ENCODE data around the gene MOB1A. TPM values are rescaled to one million over a fixed set of nuclear protein-coding genes. Genes with fewer than 3 reads are reported as not detected.

MOB1A gene
- total RNA-seq, 1 experiment from 2014 or later, result 88.2 TPM

DNA sequence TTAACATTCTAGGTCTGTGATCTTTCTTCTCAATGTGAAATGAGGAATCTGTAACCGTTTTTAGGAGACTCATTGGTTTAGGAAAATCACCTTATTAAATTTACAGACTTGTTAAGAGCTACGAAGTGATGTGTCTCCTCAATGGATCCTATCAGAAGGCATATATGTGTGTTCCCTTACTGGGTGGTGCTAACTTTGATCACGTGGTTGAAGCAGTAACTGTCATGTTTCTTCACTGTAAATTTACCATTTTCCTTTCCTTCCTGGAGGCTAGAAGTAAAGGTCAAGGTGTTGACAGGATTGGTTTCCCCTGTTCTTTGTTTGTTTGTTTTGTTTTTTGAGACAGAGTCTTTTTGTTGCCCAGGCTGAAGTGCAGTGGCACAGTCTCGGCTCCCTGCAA lies 18.4 kb upstream of the MOB1A start (continued):
- TF ChIP-seq, protein P1, sequence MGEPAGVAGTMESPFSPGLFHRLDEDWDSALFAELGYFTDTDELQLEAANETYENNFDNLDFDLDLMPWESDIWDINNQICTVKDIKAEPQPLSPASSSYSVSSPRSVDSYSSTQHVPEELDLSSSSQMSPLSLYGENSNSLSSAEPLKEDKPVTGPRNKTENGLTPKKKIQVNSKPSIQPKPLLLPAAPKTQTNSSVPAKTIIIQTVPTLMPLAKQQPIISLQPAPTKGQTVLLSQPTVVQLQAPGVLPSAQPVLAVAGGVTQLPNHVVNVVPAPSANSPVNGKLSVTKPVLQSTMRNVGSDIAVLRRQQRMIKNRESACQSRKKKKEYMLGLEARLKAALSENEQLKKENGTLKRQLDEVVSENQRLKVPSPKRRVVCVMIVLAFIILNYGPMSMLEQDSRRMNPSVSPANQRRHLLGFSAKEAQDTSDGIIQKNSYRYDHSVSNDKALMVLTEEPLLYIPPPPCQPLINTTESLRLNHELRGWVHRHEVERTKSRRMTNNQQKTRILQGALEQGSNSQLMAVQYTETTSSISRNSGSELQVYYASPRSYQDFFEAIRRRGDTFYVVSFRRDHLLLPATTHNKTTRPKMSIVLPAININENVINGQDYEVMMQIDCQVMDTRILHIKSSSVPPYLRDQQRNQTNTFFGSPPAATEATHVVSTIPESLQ (CRISPR knock-in tag; IDR thresholded peaks at IDR 0.05), result no peak
- TF ChIP-seq TEAD1 (CRISPR knock-in tag; IDR thresholded peaks at IDR 0.05) (no peak), KAT7 (CRISPR knock-in tag; IDR thresholded peaks at IDR 0.05; ENCODE audit: borderline replicate concordance) (no peak), JUN (CRISPR knock-in tag; IDR thresholded peaks at IDR 0.05) (no peak), ZNF396 (CRISPR knock-in tag; IDR thresholded peaks at IDR 0.05; ENCODE audit: borderline replicate concordance) (no peak), SP1 (CRISPR knock-in tag; conservative IDR thresholded peaks at IDR 0.05) (no peak), TEAD4 (CRISPR knock-in tag; IDR thresholded peaks at IDR 0.05) (no peak), ZNF317 (CRISPR knock-in tag; IDR thresholded peaks at IDR 0.05; ENCODE audit: borderline replicate concordance, low read depth) (no peak), ZNF232 (CRISPR knock-in tag; IDR thresholded peaks at IDR 0.05) (no peak)
- TF ChIP-seq, protein P2, sequence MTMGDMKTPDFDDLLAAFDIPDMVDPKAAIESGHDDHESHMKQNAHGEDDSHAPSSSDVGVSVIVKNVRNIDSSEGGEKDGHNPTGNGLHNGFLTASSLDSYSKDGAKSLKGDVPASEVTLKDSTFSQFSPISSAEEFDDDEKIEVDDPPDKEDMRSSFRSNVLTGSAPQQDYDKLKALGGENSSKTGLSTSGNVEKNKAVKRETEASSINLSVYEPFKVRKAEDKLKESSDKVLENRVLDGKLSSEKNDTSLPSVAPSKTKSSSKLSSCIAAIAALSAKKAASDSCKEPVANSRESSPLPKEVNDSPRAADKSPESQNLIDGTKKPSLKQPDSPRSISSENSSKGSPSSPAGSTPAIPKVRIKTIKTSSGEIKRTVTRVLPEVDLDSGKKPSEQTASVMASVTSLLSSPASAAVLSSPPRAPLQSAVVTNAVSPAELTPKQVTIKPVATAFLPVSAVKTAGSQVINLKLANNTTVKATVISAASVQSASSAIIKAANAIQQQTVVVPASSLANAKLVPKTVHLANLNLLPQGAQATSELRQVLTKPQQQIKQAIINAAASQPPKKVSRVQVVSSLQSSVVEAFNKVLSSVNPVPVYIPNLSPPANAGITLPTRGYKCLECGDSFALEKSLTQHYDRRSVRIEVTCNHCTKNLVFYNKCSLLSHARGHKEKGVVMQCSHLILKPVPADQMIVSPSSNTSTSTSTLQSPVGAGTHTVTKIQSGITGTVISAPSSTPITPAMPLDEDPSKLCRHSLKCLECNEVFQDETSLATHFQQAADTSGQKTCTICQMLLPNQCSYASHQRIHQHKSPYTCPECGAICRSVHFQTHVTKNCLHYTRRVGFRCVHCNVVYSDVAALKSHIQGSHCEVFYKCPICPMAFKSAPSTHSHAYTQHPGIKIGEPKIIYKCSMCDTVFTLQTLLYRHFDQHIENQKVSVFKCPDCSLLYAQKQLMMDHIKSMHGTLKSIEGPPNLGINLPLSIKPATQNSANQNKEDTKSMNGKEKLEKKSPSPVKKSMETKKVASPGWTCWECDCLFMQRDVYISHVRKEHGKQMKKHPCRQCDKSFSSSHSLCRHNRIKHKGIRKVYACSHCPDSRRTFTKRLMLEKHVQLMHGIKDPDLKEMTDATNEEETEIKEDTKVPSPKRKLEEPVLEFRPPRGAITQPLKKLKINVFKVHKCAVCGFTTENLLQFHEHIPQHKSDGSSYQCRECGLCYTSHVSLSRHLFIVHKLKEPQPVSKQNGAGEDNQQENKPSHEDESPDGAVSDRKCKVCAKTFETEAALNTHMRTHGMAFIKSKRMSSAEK (CRISPR knock-in tag; IDR thresholded peaks at IDR 0.05; ENCODE audit: borderline replicate concordance), result no peak
- TF ChIP-seq, protein P3, sequence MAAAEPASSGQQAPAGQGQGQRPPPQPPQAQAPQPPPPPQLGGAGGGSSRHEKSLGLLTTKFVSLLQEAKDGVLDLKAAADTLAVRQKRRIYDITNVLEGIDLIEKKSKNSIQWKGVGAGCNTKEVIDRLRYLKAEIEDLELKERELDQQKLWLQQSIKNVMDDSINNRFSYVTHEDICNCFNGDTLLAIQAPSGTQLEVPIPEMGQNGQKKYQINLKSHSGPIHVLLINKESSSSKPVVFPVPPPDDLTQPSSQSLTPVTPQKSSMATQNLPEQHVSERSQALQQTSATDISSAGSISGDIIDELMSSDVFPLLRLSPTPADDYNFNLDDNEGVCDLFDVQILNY (CRISPR knock-in tag; IDR thresholded peaks at IDR 0.05), result no peak

DNA sequence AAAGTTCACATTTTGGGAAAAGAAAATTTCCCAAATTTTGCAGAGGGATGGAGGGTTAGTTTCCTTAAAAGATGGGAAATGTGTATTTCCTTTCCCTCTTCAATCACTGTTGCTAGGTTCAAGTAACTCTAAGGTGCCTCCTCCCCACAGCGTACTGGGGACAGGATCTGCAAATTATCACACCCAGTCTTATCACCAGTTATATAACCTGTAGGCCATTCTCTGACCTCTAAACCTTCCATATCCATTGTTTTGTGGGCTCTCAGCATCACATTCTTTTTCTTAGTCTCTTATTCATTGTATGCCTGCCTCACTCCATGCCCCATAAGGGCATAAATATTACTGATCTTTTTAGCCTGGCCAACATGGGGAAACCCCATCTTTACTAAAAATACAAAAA lies 16.1 kb upstream of the MOB1A start:
- peaks cover 7% of the 10 kb centered on the region for H3K36me3 Mint-ChIP-seq
- ATAC-seq, result no peak
- DNase-seq (ENCODE audit: low spot score), result no peak
- H3K4me1 Mint-ChIP-seq, result peaks cover 22% of the 10 kb centered on the region
- peaks cover 6% of the 10 kb centered on the region; the same call in 1 of the 2 replicates for H3K9me3 Mint-ChIP-seq
- TF ChIP-seq RORB (CRISPR knock-in tag; IDR thresholded peaks at IDR 0.05) (no peak), TP53 (CRISPR knock-in tag; IDR thresholded peaks at IDR 0.05) (no peak), SMAD3 (CRISPR knock-in tag; IDR thresholded peaks at IDR 0.05; ENCODE audit: borderline replicate concordance) (no peak), GRHL2 (CRISPR knock-in tag; IDR thresholded peaks at IDR 0.05; ENCODE audit: insufficient replicate concordance, severe bottlenecking) (no peak), ZNF416 (CRISPR knock-in tag; IDR thresholded peaks at IDR 0.05) (no peak), ETV6 (CRISPR knock-in tag; IDR thresholded peaks at IDR 0.05) (no peak), NR1H2 (CRISPR knock-in tag; IDR thresholded peaks at IDR 0.05) (no peak), ESRRA (CRISPR knock-in tag; IDR thresholded peaks at IDR 0.05; ENCODE audit: borderline replicate concordance) (no peak)
- CTCF ChIA-PET, result no interaction called here
- H3K4me3 Mint-ChIP-seq, result no peak overlapping the region
- POLR2A ChIA-PET, result no interaction called here
- H3K27me3 Mint-ChIP-seq (ENCODE audit: low read depth), result peaks cover 10% of the 10 kb centered on the region
- H3K27ac Mint-ChIP-seq, result no peak overlapping the region
